WTC11 (cell line): ENCODE measurements around the gene NRIP3. TPM values are rescaled to one million over a fixed set of nuclear protein-coding genes. Genes with fewer than 3 reads are reported as not detected.
"Not testable (repeated sequence)": the region's sequence is repeated elsewhere in the genome, so short reads cannot be mapped to it uniquely, and the experiment has no call there.

Experiments used
- ATAC-seq: fragments of 200-7000 bp; cut with Tn5 transposase; 2 replicates; pipeline ENCODE4 v1.10.0; 2021; ENCODE audit warnings: mild to moderate bottlenecking, moderate library complexity
- CTCF ChIA-PET: fragments of 300-600 bp; sonication (Branson Sonifier 250); formaldehyde crosslinking; loops from one replicate; lab custom pipeline; 2021; ENCODE audit warnings: antibody characterized with exemption; lab: Charles Lee
- POLR2A ChIA-PET: fragments of 350-600 bp; sonication (Branson Sonifier 250); formaldehyde crosslinking; loops from one replicate; lab custom pipeline; 2021; ENCODE audit warnings: antibody characterized with exemption; lab: Charles Lee
- DNase-seq: peaks from one replicate; pipeline ENCODE4 v3.0.0; 2021; ENCODE audit warnings: low spot score
- H3K27ac Mint-ChIP-seq: 2 replicates; pipeline ENCODE4 v1.8.0; 2021; ENCODE audit warnings: mixed read lengths
- H3K27me3 Mint-ChIP-seq: 2 replicates; pipeline ENCODE4 v1.8.0; 2021; ENCODE audit warnings: low read depth, mild to moderate bottlenecking, moderate library complexity, mixed read lengths
- H3K36me3 Mint-ChIP-seq: 2 replicates; pipeline ENCODE4 v1.8.0; 2021; ENCODE audit warnings: mixed read lengths
- H3K4me1 Mint-ChIP-seq: 2 replicates; pipeline ENCODE4 v1.8.0; 2022; ENCODE audit warnings: mixed read lengths
- H3K4me3 Mint-ChIP-seq: 2 replicates; pipeline ENCODE4 v1.8.0; 2021; ENCODE audit warnings: mild to moderate bottlenecking, moderate library complexity, mixed read lengths
- H3K9me3 Mint-ChIP-seq: 2 replicates; pipeline ENCODE4 v1.8.0; 2021; ENCODE audit warnings: mixed read lengths
- ATF3 ChIP-seq: sonication (generic); formaldehyde crosslinking; conservative IDR thresholded peaks from 2 replicates; pipeline ENCODE4 v1.8.1; 2022; ENCODE audit warnings: mild to moderate bottlenecking, missing genetic modification reagents
- CREM ChIP-seq: sonication (generic); formaldehyde crosslinking; IDR thresholded peaks from 2 replicates; pipeline ENCODE4 v1.8.1; 2022; ENCODE audit warnings: mild to moderate bottlenecking, missing genetic modification reagents, moderate library complexity
- E2F4 ChIP-seq: sonication (generic); formaldehyde crosslinking; IDR thresholded peaks from 2 replicates; pipeline ENCODE4 v1.8.1; 2022; ENCODE audit warnings: low read depth, mild to moderate bottlenecking, moderate library complexity, missing genetic modification reagents, borderline replicate concordance
- E2F5 ChIP-seq: sonication (generic); formaldehyde crosslinking; IDR thresholded peaks from 2 replicates; pipeline ENCODE4 v1.8.1; 2022; ENCODE audit warnings: mild to moderate bottlenecking, moderate library complexity, missing genetic modification reagents
- ETV6 ChIP-seq: sonication (generic); formaldehyde crosslinking; IDR thresholded peaks from 2 replicates; pipeline ENCODE4 v1.8.1; 2022; ENCODE audit warnings: mild to moderate bottlenecking, missing genetic modification reagents
- FOXP1 ChIP-seq: sonication (generic); formaldehyde crosslinking; IDR thresholded peaks from 2 replicates; pipeline ENCODE4 v1.8.0; 2022; ENCODE audit warnings: missing genetic modification reagents, mild to moderate bottlenecking, moderate library complexity, borderline replicate concordance
- GTF2I ChIP-seq: fragments of 250-450 bp; sonication (Bioruptor Pico); conservative IDR thresholded peaks from 2 replicates; pipeline ENCODE4 v1.4.0; 2021; ENCODE audit warnings: mild to moderate bottlenecking
- JUN ChIP-seq: sonication (generic); formaldehyde crosslinking; IDR thresholded peaks from 2 replicates; pipeline ENCODE4 v1.8.0; 2023; ENCODE audit warnings: mild to moderate bottlenecking, missing genetic modification reagents
- NFATC4 ChIP-seq: fragments of 250-450 bp; sonication (Bioruptor Pico); IDR thresholded peaks from 2 replicates; pipeline ENCODE4 v1.9.0; 2021; ENCODE audit warnings: mild to moderate bottlenecking
- NR1H2 ChIP-seq: sonication (generic); formaldehyde crosslinking; IDR thresholded peaks from 2 replicates; pipeline ENCODE4 v1.9.0; 2021; ENCODE audit warnings: mild to moderate bottlenecking, moderate library complexity, missing genetic modification reagents
- OVOL2 ChIP-seq: fragments of 250-450 bp; sonication (Bioruptor Pico); IDR thresholded peaks from 2 replicates; pipeline ENCODE4 v1.9.0; 2021; ENCODE audit warnings: mild to moderate bottlenecking, borderline replicate concordance
- USF2 ChIP-seq: sonication (generic); formaldehyde crosslinking; IDR thresholded peaks from 2 replicates; pipeline ENCODE4 v1.8.1; 2023; ENCODE audit warnings: mild to moderate bottlenecking, missing genetic modification reagents, moderate library complexity
- ZMAT4 ChIP-seq: fragments of 250-450 bp; sonication (Bioruptor Pico); IDR thresholded peaks from 2 replicates; pipeline ENCODE4 v1.9.0; 2021; ENCODE audit warnings: mild to moderate bottlenecking
- ZNF138 ChIP-seq: sonication (generic); formaldehyde crosslinking; conservative IDR thresholded peaks from 2 replicates; pipeline ENCODE4 v1.8.1; 2022; ENCODE audit warnings: mild to moderate bottlenecking, moderate library complexity, missing genetic modification reagents
- ZNF281 ChIP-seq: sonication (generic); formaldehyde crosslinking; IDR thresholded peaks from 2 replicates; pipeline ENCODE4 v1.8.0; 2023; ENCODE audit warnings: mild to moderate bottlenecking, missing genetic modification reagents
- ZNF423 ChIP-seq: fragments of 250-450 bp; sonication (Bioruptor Pico); IDR thresholded peaks from 2 replicates; pipeline ENCODE4 v2.1.2; 2022; ENCODE audit warnings: mild to moderate bottlenecking, moderate library complexity
- ZNF425 ChIP-seq: fragments of 250-450 bp; sonication (Bioruptor Pico); conservative IDR thresholded peaks from 2 replicates; pipeline ENCODE4 v1.9.0; 2021; ENCODE audit warnings: mild to moderate bottlenecking
- ZNF532 ChIP-seq: fragments of 250-450 bp; sonication (Bioruptor Pico); IDR thresholded peaks from 2 replicates; pipeline ENCODE4 v1.9.0; 2021; ENCODE audit warnings: mild to moderate bottlenecking, borderline replicate concordance
- total RNA-seq: library from RNA; stranded (reverse); gene quantifications from 3 replicates; pipeline ENCODE4 v1.2.3, GENCODE V29; 2021

Gene NRIP3
- total RNA-seq, 1 experiment from 2014 or later = 4.5 TPM

GRCh38 chr11:9009538-9009937 is 5.7 kb upstream of the NRIP3 start:
- ATAC-seq, CTCF ChIA-PET, H3K36me3 Mint-ChIP-seq, POLR2A ChIA-PET, H3K4me1 Mint-ChIP-seq, DNase-seq, H3K27ac Mint-ChIP-seq, H3K4me3 Mint-ChIP-seq: not testable (repeated sequence)
- peaks cover 15% of the 10 kb centered on the region for H3K9me3 Mint-ChIP-seq
- peaks cover 50% of the 10 kb centered on the region for H3K27me3 Mint-ChIP-seq

GRCh38 chr11:9008661-9009060 is 4.9 kb upstream of the NRIP3 start:
- ATAC-seq (no peak), DNase-seq (no peak)
- ChIA-PET POLR2A (no interaction called here), CTCF (no interaction called here)
- Mint-ChIP-seq H3K4me3 (no peak overlapping the region), H3K9me3 (peaks cover 15% of the 10 kb centered on the region), H3K27ac (no peak overlapping the region), H3K36me3 (peaks cover 4% of the 10 kb centered on the region), H3K27me3 (peaks cover 55% of the 10 kb centered on the region), H3K4me1 (peaks cover 8% of the 10 kb centered on the region)
- TF ChIP-seq ZNF423 (CRISPR knock-in tag) (no peak), GTF2I (no peak), E2F4 (CRISPR knock-in tag) (no peak), NFATC4 (CRISPR knock-in tag) (no peak), ZNF532 (CRISPR knock-in tag) (no peak), JUN (no peak), CREM (CRISPR knock-in tag) (no peak), NR1H2 (no peak), OVOL2 (no peak), FOXP1 (CRISPR knock-in tag) (no peak), ATF3 (no peak), ETV6 (CRISPR knock-in tag) (no peak), ZNF138 (CRISPR knock-in tag) (no peak), ZMAT4 (CRISPR knock-in tag) (no peak), USF2 (CRISPR knock-in tag) (no peak), ZNF281 (CRISPR knock-in tag) (no peak), ZNF425 (CRISPR knock-in tag) (no peak), E2F5 (CRISPR knock-in tag) (no peak)
